CD4-positive, alpha-beta T cell (primary cell): ENCODE data around the gene LRRC37A. TPM values are rescaled to one million over a fixed set of nuclear protein-coding genes. Genes with fewer than 3 reads are reported as not detected.
A peak's percentile ranks its signal among the peaks of the same experiment; 100 is the strongest.
"Not testable (repeated sequence)": the region's sequence is repeated elsewhere in the genome, so short reads cannot be mapped to it uniquely, and the experiment has no call there.

Experiments
- ATAC-seq: fragments of 200-7000 bp; cut with Tn5 transposase; one replicate; pipeline ENCODE4 v1.10.0; 2022; ENCODE audit warnings: mild to moderate bottlenecking; ENCODE audit not compliant: poor library complexity
- CTCF ChIA-PET: fragments of 350-600 bp; sonication (Branson Sonifier 250); formaldehyde crosslinking; loops from one replicate; lab custom pipeline; 2021; ENCODE audit warnings: antibody characterized with exemption, inconsistent platforms; lab: Charles Lee
- POLR2A ChIA-PET: fragments of 350-600 bp; sonication (Branson Sonifier 250); formaldehyde crosslinking; loops from one replicate; lab custom pipeline; 2021; ENCODE audit warnings: antibody characterized with exemption, inconsistent platforms; lab: Charles Lee
- DNase-seq, 14 experiments: peaks; one replicate each; pipeline ENCODE4 v3.0.0-alpha.2; 2013 to 2020; ENCODE audit warnings: mixed read lengths in 2 of 14
- H3K27ac ChIP-seq, 2 donors: one replicate each; pipeline versions ENCODE4 v1.5.1 to v1.7.0; 2013; ENCODE audit warnings: low read length in 2 of 2, low read depth in 1 of 2, mild to moderate bottlenecking in 1 of 2
- H3K27me3 ChIP-seq, 2 experiments: 1 replicate in 1 of 2; 2 replicates in 1 of 2; pipeline versions ENCODE4 v1.6.1 to v1.7.0; 2013; ENCODE audit warnings: low read length in 2 of 2, control low read depth in 1 of 2, mild to moderate bottlenecking in 1 of 2, moderate library complexity in 1 of 2; ENCODE audit not compliant: insufficient read depth in 2 of 2, control insufficient read depth in 1 of 2
- H3K36me3 ChIP-seq: one replicate; pipeline ENCODE4 v1.6.1; 2013; ENCODE audit warnings: low read length, control low read depth; ENCODE audit not compliant: insufficient read depth
- H3K4me1 ChIP-seq: one replicate; pipeline ENCODE4 v1.6.1; 2013; ENCODE audit warnings: low read length, control low read depth; ENCODE audit not compliant: insufficient read depth
- H3K4me3 ChIP-seq: one replicate; pipeline ENCODE4 v1.5.1; 2013; ENCODE audit warnings: mild to moderate bottlenecking, low read length, moderate library complexity
- H3K9me3 ChIP-seq, 2 experiments: 1 replicate in 1 of 2; 2 replicates in 1 of 2; pipeline versions ENCODE4 v1.6.1 to v1.7.0; 2013; ENCODE audit warnings: low read length in 2 of 2, mild to moderate bottlenecking in 2 of 2, control low read depth in 1 of 2, moderate library complexity in 1 of 2; ENCODE audit not compliant: control insufficient read depth in 1 of 2, insufficient read depth in 1 of 2
- H3K27ac Mint-ChIP-seq: one replicate; pipeline ENCODE4 v1.8.0; 2020; ENCODE audit warnings: mixed read lengths
- H3K27me3 Mint-ChIP-seq: one replicate; pipeline ENCODE4 v1.8.0; 2021; ENCODE audit warnings: mixed read lengths
- H3K36me3 Mint-ChIP-seq: one replicate; pipeline ENCODE4 v1.8.0; 2021; ENCODE audit warnings: low read depth, mixed read lengths
- H3K4me1 Mint-ChIP-seq: one replicate; pipeline ENCODE4 v1.8.0; 2021; ENCODE audit warnings: low read depth, mixed read lengths
- H3K4me3 Mint-ChIP-seq: one replicate; pipeline ENCODE4 v1.8.0; 2020; ENCODE audit warnings: mild to moderate bottlenecking, mixed read lengths
- H3K9me3 Mint-ChIP-seq: one replicate; pipeline ENCODE4 v1.8.0; 2020; ENCODE audit warnings: mixed read lengths
- CTCF ChIP-seq: fragments of 200-600 bp; IDR thresholded peaks from one replicate; pipeline ENCODE4 v1.8.0; 2022; ENCODE audit warnings: antibody characterized with exemption, mild to moderate bottlenecking
- intact Hi-C, 2 experiments: fragments of 100-400 bp; cut with DNase I in 1 of 2; cut with micrococcal nuclease in 1 of 2; formaldehyde crosslinking; loops; one replicate each; pipeline versions ENCODE4 v1.15.1 to v1.9.0; 2023 to 2025; cut with DNase I, micrococcal nuclease
- total RNA-seq, 174 experiments: library from RNA in 2 of 174; stranded (reverse) in 2 of 174; gene quantifications; one replicate each; pipeline ENCODE4 v1.2.3 and lab custom pipeline; 2021 to 2026

LRRC37A gene
- total RNA-seq, 2 experiments from 2014 or later, result 2.9 to 3.6 TPM

GRCh38 chr17:46259845-46260661 is 34.9 kb upstream of the LRRC37A start:
- H3K27me3 ChIP-seq, H3K27ac Mint-ChIP-seq, H3K9me3 Mint-ChIP-seq, H3K36me3 ChIP-seq, H3K27ac ChIP-seq, H3K27me3 Mint-ChIP-seq, H3K9me3 ChIP-seq, H3K36me3 Mint-ChIP-seq, CTCF ChIA-PET: not testable (repeated sequence)
- peak in 3 of 14 experiments; percentile 23 to 36 (median 26) for DNase-seq
- peak overlapping the region; percentile 43 for H3K4me3 ChIP-seq
- peak; percentile 4 for ATAC-seq
- Mint-ChIP-seq H3K4me1 (peaks cover 12% of the 10 kb centered on the region), H3K4me3 (peak overlapping the region; percentile 89)
- intact Hi-C loops, result loop anchor here in 1 of 2 experiments (10.0 kb wide), 1 partner anchor 65 kb away; the partner anchor contains the start of gene KANSL1
- H3K4me1 ChIP-seq, result peaks cover 11% of the 10 kb centered on the region
- POLR2A ChIA-PET, result interaction anchor here (1.4 kb wide), 1 partner anchor 674 kb away, joined by 7 read pairs; no protein-coding TSS in a partner anchor

- Histone ChIP-seq H3K27me3 (no peaks in the 10 kb centered on the region), H3K4me3 (no peak overlapping the region), H3K36me3 (no peaks in the 10 kb centered on the region), H3K9me3 (no peaks in the 10 kb centered on the region), H3K4me1 (peaks cover 28% of the 10 kb centered on the region), H3K27ac (no peak overlapping the region)
- DNase-seq (no peak), ATAC-seq (no peak)
- H3K27ac Mint-ChIP-seq, result no peak overlapping the region
- H3K27me3 Mint-ChIP-seq, result no peaks in the 10 kb centered on the region
- no peak for TF ChIP-seq CTCF
- no peak overlapping the region for H3K4me3 Mint-ChIP-seq
- POLR2A ChIA-PET, result interaction anchor here (0.6 kb wide), 1 partner anchor 1390 kb away, joined by 3 read pairs; no protein-coding TSS in a partner anchor
- H3K36me3 Mint-ChIP-seq, result no peaks in the 10 kb centered on the region
- H3K9me3 Mint-ChIP-seq, result no peaks in the 10 kb centered on the region
- H3K4me1 Mint-ChIP-seq, result peaks cover 26% of the 10 kb centered on the region
- intact Hi-C loops, result loop anchor here in 1 of 2 experiments (10.0 kb wide), 1 partner anchor 67 kb away; the partner anchor contains the start of gene KANSL1
- CTCF ChIA-PET, result interaction anchor here (0.6 kb wide), 1 partner anchor 615 kb away, joined by 4 read pairs; no protein-coding TSS in a partner anchor
Observed at GRCh38 chr17:46262271-46262670, 32.7 kb upstream of the LRRC37A start.

- Mint-ChIP-seq H3K9me3 (no peaks in the 10 kb centered on the region), H3K27ac (peak overlapping the region; percentile 97), H3K27me3 (no peaks in the 10 kb centered on the region), H3K4me3 (peak overlapping the region; percentile 85), H3K4me1 (peaks cover 31% of the 10 kb centered on the region), H3K36me3 (no peaks in the 10 kb centered on the region)
- intact Hi-C loops, result loop anchor here (5.0 to 10.0 kb wide), 3 partner anchors 70 to 372 kb away; partner anchors contain the start of genes KANSL1 (in 2 of the 2) and MAPT (in 1 of the 2)
- TF ChIP-seq CTCF, result no peak
- no peaks in the 10 kb centered on the region for H3K27me3 ChIP-seq
- H3K9me3 ChIP-seq, result no peaks in the 10 kb centered on the region
- H3K4me3 ChIP-seq, result no peak overlapping the region
- ChIA-PET POLR2A (interaction anchor here (2.4 kb wide), 1 partner anchor 72 kb away, joined by 9 read pairs; the partner anchor contains the start of gene KANSL1), CTCF (interaction anchor here (1.3 to 2.7 kb wide), 3 partner anchors 22 to 72 kb away, joined by 4 to 8 read pairs (median 6); partner anchors contain the start of gene KANSL1)
- peak overlapping the region; percentile 33 to 40 for H3K27ac ChIP-seq
- DNase-seq (peak in 9 of 14 experiments; percentile 7 to 73 (median 38)), ATAC-seq (peak; percentile 66)
- no peaks in the 10 kb centered on the region for H3K36me3 ChIP-seq
- peaks cover 35% of the 10 kb centered on the region for H3K4me1 ChIP-seq
Observed at GRCh38 chr17:46264456-46265198, 30.3 kb upstream of the LRRC37A start.

- DNase-seq, result peak in 3 of 14 experiments; percentile 12 to 35 (median 28)
- peaks cover 35% of the 10 kb centered on the region for H3K4me1 ChIP-seq
- not testable (repeated sequence) for H3K9me3 ChIP-seq, H3K36me3 Mint-ChIP-seq, H3K9me3 Mint-ChIP-seq, H3K27me3 Mint-ChIP-seq, H3K27me3 ChIP-seq, ATAC-seq, H3K36me3 ChIP-seq
- H3K27ac ChIP-seq, result peak overlapping the region; percentile 57 to 72
- intact Hi-C loops, result loop anchor here (5.0 to 10.0 kb wide), 3 partner anchors 71 to 374 kb away; partner anchors contain the start of genes KANSL1 (in 2 of the 2) and MAPT (in 1 of the 2)
- H3K4me1 Mint-ChIP-seq, result peaks cover 31% of the 10 kb centered on the region
- peak overlapping the region; percentile 58 for H3K4me3 ChIP-seq
- peak overlapping the region; percentile 97 for H3K27ac Mint-ChIP-seq
- CTCF ChIA-PET, result interaction anchor here (1.1 to 2.7 kb wide), 3 partner anchors 20 to 73 kb away, joined by 3 to 6 read pairs (median 5); partner anchors contain the start of gene KANSL1
- H3K4me3 Mint-ChIP-seq, result peak overlapping the region; percentile 85
- POLR2A ChIA-PET, result interaction anchor here (0.7 to 2.4 kb wide), 3 partner anchors 66 to 246 kb away, joined by 3 to 9 read pairs (median 4); partner anchors contain the start of gene KANSL1
Observed at GRCh38 chr17:46266063-46266655, 28.8 kb upstream of the LRRC37A start.
